Naive thymus-derived CD4-positive, alpha-beta T cell (primary cell): ENCODE results near the gene OSCP1. TPM values are rescaled to one million over a fixed set of nuclear protein-coding genes. Genes with fewer than 3 reads are reported as not detected.

ENCODE experiments used
- ATAC-seq: fragments of 150-1000 bp; cut with Tn5 transposase; 2 replicates; pipeline ENCODE4 v1.10.0; 2021; ENCODE audit warnings: mild to moderate bottlenecking, moderate library complexity
- CTCF ChIA-PET: fragments of 350-600 bp; sonication (Branson Sonifier 250); formaldehyde crosslinking; loops from one replicate; lab custom pipeline; 2021; ENCODE audit warnings: antibody characterized with exemption; lab: Charles Lee
- POLR2A ChIA-PET: fragments of 350-600 bp; sonication (Branson Sonifier 250); formaldehyde crosslinking; loops from one replicate; lab custom pipeline; 2021; ENCODE audit warnings: antibody characterized with exemption, inconsistent platforms; lab: Charles Lee
- DNase-seq, 9 donors: peaks; one replicate each; pipeline versions ENCODE4 v3.0.0 to v3.0.0-alpha.2; 2020 to 2022; ENCODE audit warnings: mixed read lengths in 1 of 9
- H3K27ac ChIP-seq: one replicate; pipeline ENCODE4 v1.7.0; 2013; ENCODE audit warnings: mild to moderate bottlenecking, low read depth, low read length, moderate library complexity
- H3K27me3 ChIP-seq, 2 donors: one replicate each; pipeline ENCODE4 v1.7.0; 2013; ENCODE audit warnings: low read length in 2 of 2, mild to moderate bottlenecking in 2 of 2, moderate library complexity in 2 of 2; ENCODE audit not compliant: control insufficient read depth in 2 of 2, insufficient read depth in 2 of 2
- H3K36me3 ChIP-seq, 3 experiments: 1 replicate in 2 of 3; 2 replicates in 1 of 3; pipeline ENCODE4 v1.7.0; 2013; ENCODE audit warnings: low read length in 3 of 3, mild to moderate bottlenecking in 3 of 3, moderate library complexity in 1 of 3; ENCODE audit not compliant: insufficient read depth in 3 of 3, control insufficient read depth in 2 of 3
- H3K4me1 ChIP-seq, 2 donors: one replicate each; pipeline ENCODE4 v1.7.0; 2013; ENCODE audit warnings: low read length in 2 of 2, mild to moderate bottlenecking in 2 of 2, moderate library complexity in 1 of 2; ENCODE audit not compliant: control insufficient read depth in 2 of 2, insufficient read depth in 2 of 2
- H3K4me3 ChIP-seq: 2 replicates; pipeline ENCODE4 v1.7.0; 2013; ENCODE audit warnings: mild to moderate bottlenecking, low read length
- H3K9me3 ChIP-seq, 3 experiments: 1 replicate in 2 of 3; 2 replicates in 1 of 3; pipeline ENCODE4 v1.7.0; 2013; ENCODE audit warnings: low read length in 3 of 3; ENCODE audit not compliant: control insufficient read depth in 2 of 3
- H3K27ac Mint-ChIP-seq, 9 donors: one replicate each; pipeline ENCODE4 v1.8.0; 2020 to 2022; ENCODE audit warnings: mixed read lengths in 9 of 9, mild to moderate bottlenecking in 8 of 9, moderate library complexity in 5 of 9, inconsistent platforms in 2 of 9
- H3K27me3 Mint-ChIP-seq, 5 donors: one replicate each; pipeline ENCODE4 v1.8.0; 2021 to 2022; ENCODE audit warnings: mixed read lengths in 5 of 5, mild to moderate bottlenecking in 1 of 5
- H3K36me3 Mint-ChIP-seq, 5 donors: one replicate each; pipeline ENCODE4 v1.8.0; 2020 to 2022; ENCODE audit warnings: mixed read lengths in 5 of 5, mild to moderate bottlenecking in 3 of 5, inconsistent platforms in 1 of 5
- H3K4me1 Mint-ChIP-seq, 7 donors: one replicate each; pipeline ENCODE4 v1.8.0; 2020 to 2022; ENCODE audit warnings: mixed read lengths in 7 of 7, mild to moderate bottlenecking in 3 of 7, inconsistent platforms in 1 of 7
- H3K4me3 Mint-ChIP-seq, 10 donors: one replicate each; pipeline ENCODE4 v1.8.0; 2020 to 2022; ENCODE audit warnings: mild to moderate bottlenecking in 10 of 10, mixed read lengths in 10 of 10, moderate library complexity in 6 of 10, inconsistent platforms in 2 of 10
- H3K9me3 Mint-ChIP-seq, 11 donors: one replicate each; pipeline ENCODE4 v1.8.0; 2020 to 2022; ENCODE audit warnings: mixed read lengths in 11 of 11, mild to moderate bottlenecking in 4 of 11, inconsistent platforms in 1 of 11, moderate library complexity in 1 of 11
- intact Hi-C, 2 donors: fragments of 100-400 bp; cut with micrococcal nuclease; formaldehyde crosslinking; loops; one replicate each; pipeline ENCODE4 v1.15.1; 2023
- polyA plus RNA-seq, 2 donors: library from polyadenylated mRNA; unstranded; fragments of 300-500 nt; fragmentation: Illumina TruSeq; gene quantifications; one replicate each; pipeline ENCODE4 v1.2.3, GENCODE V29; 2021
- total RNA-seq, 6 experiments: library from RNA in 5 of 6; stranded (reverse) in 5 of 6; gene quantifications; 1 replicate in 5 of 6; 2 replicates in 1 of 6; pipeline ENCODE4 v1.2.3 and lab custom pipeline; 2021 to 2026

The OSCP1 gene
- total and polyA plus RNA-seq, 7 experiments from 2014 or later, result 0.65 to 2.0 (median 1.1) TPM

DNA sequence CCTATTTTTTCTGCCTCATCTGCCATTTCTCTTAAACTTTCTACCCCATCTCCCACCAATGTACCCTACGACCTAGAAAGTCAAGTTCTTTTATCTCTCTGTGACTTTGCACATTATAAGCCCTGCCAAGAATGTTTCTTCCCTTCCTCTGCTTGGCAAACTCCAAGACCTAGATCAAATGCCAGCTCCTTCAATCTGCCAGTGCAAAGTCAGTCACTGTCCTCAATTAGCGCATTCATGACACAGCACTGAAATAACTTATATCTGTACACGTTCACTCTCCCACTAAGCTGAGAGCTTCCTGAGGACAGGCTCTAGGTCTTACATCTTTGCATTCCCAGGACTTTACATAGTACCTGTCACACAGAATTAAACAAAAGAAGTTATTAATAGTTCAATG, 31.1 kb downstream of the OSCP1 start:
- H3K36me3 Mint-ChIP-seq, result no peaks in the 10 kb centered on the region
- no peaks in the 10 kb centered on the region for H3K9me3 Mint-ChIP-seq
- H3K4me1 Mint-ChIP-seq, result peaks cover 11 to 37% (median 33%) of the 10 kb centered on the region in 7 donors
- Histone ChIP-seq H3K36me3 (no peaks in the 10 kb centered on the region), H3K4me3 (no peak overlapping the region), H3K9me3 (no peaks in the 10 kb centered on the region), H3K27me3 (no peaks in the 10 kb centered on the region), H3K27ac (no peak overlapping the region), H3K4me1 (peaks cover 10 to 19% of the 10 kb centered on the region in 2 donors)
- CTCF ChIA-PET, result interaction anchor here (1.0 to 4.0 kb wide), 6 partner anchors 33 to 273 kb away, joined by 3 to 40 read pairs (median 8); no protein-coding TSS in a partner anchor
- H3K4me3 Mint-ChIP-seq, result peak overlapping the region in 1 of 10 donors; percentile 75
- H3K27me3 Mint-ChIP-seq, result no peaks in the 10 kb centered on the region
- DNase-seq (no peak), ATAC-seq (no peak)
- intact Hi-C loops, result no loop called here
- peak overlapping the region in 2 of 9 donors; percentile 14 to 69 for H3K27ac Mint-ChIP-seq
- POLR2A ChIA-PET, result interaction anchor here (0.7 to 3.2 kb wide), 7 partner anchors 10 to 76 kb away, joined by 3 to 23 read pairs (median 3); no protein-coding TSS in a partner anchor

DNA sequence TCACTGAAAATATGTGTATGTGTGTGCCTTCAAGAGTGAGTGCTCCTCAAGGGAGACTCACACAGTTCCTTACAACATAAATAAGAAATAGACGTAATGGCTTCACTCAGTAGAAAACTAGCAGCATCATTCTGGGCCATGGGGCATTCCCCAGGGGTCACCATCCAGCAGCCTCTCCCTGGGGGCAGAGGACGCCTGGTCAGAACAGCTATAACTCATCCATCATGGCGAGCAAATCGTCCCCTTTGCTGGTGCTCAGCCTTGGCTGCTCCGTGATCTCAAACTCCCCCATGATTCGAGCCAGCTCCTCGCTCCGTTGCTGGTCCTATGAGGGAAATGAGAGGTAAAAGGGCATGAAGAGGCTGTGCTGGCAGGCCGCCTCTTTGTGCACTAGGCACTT, 32.3 kb downstream of the OSCP1 start:
- Mint-ChIP-seq H3K4me3 (peak overlapping the region in 2 of 10 donors; percentile 29 to 34), H3K27ac (no peak overlapping the region), H3K9me3 (no peaks in the 10 kb centered on the region), H3K27me3 (no peaks in the 10 kb centered on the region), H3K36me3 (no peaks in the 10 kb centered on the region), H3K4me1 (peaks cover 15 to 37% (median 33%) of the 10 kb centered on the region in 7 donors)
- Histone ChIP-seq H3K4me3 (no peak overlapping the region), H3K27ac (no peak overlapping the region), H3K36me3 (no peaks in the 10 kb centered on the region), H3K4me1 (peaks cover 10 to 19% of the 10 kb centered on the region in 2 donors), H3K9me3 (no peaks in the 10 kb centered on the region), H3K27me3 (no peaks in the 10 kb centered on the region)
- POLR2A ChIA-PET, result interaction anchor here (0.7 to 3.2 kb wide), 2 partner anchors 12 to 75 kb away, joined by 3 to 23 read pairs; no protein-coding TSS in a partner anchor
- CTCF ChIA-PET, result interaction anchor here (0.9 to 4.0 kb wide), 5 partner anchors 25 to 75 kb away, joined by 3 to 40 read pairs (median 3); no protein-coding TSS in a partner anchor
- ATAC-seq (no peak), DNase-seq (no peak)
- intact Hi-C loops, result no loop called here

DNA sequence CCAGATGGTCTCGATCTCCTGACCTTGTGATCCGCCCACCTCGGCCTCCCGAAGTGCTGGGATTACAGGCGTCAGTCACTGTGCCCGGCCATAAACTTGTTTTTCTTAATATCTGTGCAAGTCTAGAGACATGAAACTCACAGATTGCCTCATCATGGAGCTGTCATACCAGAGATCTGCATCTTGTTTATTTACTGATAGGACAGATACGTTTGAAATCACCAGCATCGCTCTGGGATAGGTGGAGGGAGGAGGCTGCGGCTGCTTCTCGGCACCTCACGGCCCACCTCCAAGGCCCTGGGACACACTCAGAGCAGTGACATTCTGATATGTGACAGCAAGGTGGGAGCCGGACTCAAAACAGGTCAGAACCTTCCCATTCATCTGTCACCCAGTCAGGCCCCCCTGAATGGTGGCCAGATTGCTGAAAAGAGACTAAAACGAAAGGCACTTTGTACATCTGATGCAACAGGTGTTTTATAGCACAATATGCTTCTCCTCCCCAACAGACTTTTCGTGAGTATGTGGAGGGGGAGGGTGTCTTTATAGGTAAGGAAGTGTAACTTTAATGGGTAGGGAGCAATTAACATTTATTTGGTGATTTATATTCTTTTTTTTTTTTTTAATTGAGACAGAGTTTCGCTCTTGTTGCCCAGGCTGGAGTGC, 34.5 kb downstream of the OSCP1 start:
- DNase-seq (no peak), ATAC-seq (no peak)
- no peaks in the 10 kb centered on the region for H3K27me3 ChIP-seq
- peaks cover 8 to 18% of the 10 kb centered on the region in 2 donors for H3K4me1 ChIP-seq
- no peaks in the 10 kb centered on the region for H3K36me3 ChIP-seq
- Mint-ChIP-seq H3K4me1 (peaks cover 12 to 43% (median 34%) of the 10 kb centered on the region in 7 donors), H3K27ac (peak overlapping the region in 1 of 9 donors; percentile 67), H3K36me3 (peaks cover 0 to 4% (median 0%) of the 10 kb centered on the region in 5 donors), H3K9me3 (peaks cover 0 to 4% (median 0%) of the 10 kb centered on the region in 11 donors), H3K27me3 (no peaks in the 10 kb centered on the region), H3K4me3 (no peak overlapping the region)
- intact Hi-C loops, result no loop called here
- no peak overlapping the region for H3K4me3 ChIP-seq
- ChIA-PET POLR2A (interaction anchor here (0.9 kb wide), 1 partner anchor 29 kb away, joined by 3 read pairs; no protein-coding TSS in a partner anchor), CTCF (no interaction called here)
- no peaks in the 10 kb centered on the region for H3K9me3 ChIP-seq
- no peak overlapping the region for H3K27ac ChIP-seq

DNA sequence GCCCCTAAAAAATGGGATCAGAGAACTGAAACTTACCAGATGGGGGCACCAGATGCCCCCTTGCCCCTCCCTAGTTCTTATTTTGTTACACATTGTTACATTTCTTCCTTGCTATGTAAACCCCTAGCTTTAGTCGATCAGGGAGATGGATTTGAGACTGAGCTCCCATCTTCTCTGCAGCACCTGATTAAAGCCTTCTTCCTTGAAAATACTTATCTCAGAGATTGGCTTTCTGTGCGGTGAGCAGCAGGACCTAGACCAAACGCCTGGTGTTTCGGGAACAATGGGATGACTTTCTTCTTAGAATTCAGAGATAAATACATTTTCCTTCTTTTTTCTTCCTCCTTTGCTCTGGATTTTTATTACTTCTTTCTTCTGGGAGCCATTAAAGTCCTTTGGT, 35.9 kb downstream of the OSCP1 start:
- H3K4me3 ChIP-seq, result no peak overlapping the region

DNA sequence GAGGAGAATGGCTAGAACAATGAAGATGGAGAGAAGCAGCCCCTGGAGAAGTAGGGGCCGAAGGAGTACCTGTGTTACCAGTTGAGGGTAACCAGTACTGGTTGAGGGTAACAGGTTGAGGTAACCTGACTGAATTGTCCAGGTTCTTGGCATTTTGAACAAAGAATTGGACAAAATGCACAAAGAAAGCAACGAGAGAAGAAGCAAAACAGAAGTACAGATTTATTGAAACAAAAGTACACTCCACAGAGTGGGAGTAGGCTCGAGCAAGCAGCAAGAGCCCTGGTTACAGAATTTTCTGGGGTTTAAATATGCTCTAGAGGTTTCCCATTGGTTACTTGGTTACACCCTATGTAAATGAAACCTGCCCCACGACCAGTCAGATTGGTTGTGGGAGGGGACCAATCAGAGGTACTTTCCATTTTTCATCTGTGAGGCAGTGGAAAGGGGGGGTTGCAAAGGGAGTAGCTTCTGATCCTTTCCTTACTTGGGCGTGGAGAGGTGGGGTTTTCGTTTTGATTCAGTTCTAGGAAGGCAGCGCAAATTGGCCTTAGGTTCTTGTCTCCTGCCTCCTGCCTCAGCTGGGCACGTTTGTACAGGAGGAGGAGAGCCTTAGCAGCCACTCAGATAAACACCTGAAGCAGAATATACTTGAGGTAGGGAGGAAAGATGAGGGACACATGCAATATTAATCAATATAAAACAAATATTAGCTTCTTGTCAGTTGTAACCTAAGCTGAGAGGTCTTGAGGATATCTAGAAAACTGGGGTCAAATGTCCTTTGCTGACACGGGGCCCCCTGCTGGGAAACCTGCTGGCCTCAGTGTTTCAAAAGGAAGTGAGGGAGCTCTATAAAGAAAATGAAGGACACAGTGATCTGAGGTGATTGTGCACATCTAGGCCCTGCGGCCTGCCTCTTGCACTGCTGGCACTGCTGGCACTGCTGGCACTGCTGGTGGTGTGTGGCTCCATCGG, 38.3 kb downstream of the OSCP1 start:
- peaks cover 0 to 7% (median 0%) of the 10 kb centered on the region in 11 donors for H3K9me3 Mint-ChIP-seq
- H3K9me3 ChIP-seq, result no peaks in the 10 kb centered on the region
- no peaks in the 10 kb centered on the region for H3K27me3 Mint-ChIP-seq
- peak overlapping the region in 7 of 10 donors; percentile 5 to 49 (median 40) for H3K4me3 Mint-ChIP-seq
- H3K36me3 Mint-ChIP-seq, result peaks cover 0 to 8% (median 0%) of the 10 kb centered on the region in 5 donors
- H3K4me3 ChIP-seq, result no peak overlapping the region
- ChIA-PET CTCF (interaction anchor here (0.7 to 1.7 kb wide), 4 partner anchors 25 to 201 kb away, joined by 3 to 11 read pairs (median 4); no protein-coding TSS in a partner anchor), POLR2A (interaction anchor here (0.7 to 0.9 kb wide), 2 partner anchors 9 to 27 kb away, joined by 3 read pairs; no protein-coding TSS in a partner anchor)
- DNase-seq (peak in 8 of 9 donors; percentile 14 to 71 (median 40)), ATAC-seq (peak; percentile 77)
- intact Hi-C loops, result no loop called here
- H3K4me1 ChIP-seq, result peaks cover 0 to 4% of the 10 kb centered on the region in 2 donors
- no peak overlapping the region for H3K27ac ChIP-seq
- H3K27me3 ChIP-seq, result no peaks in the 10 kb centered on the region
- peaks cover 0 to 19% (median 15%) of the 10 kb centered on the region in 7 donors for H3K4me1 Mint-ChIP-seq
- no peaks in the 10 kb centered on the region for H3K36me3 ChIP-seq
- peak overlapping the region; percentile 22 to 93 (median 84) for H3K27ac Mint-ChIP-seq

More for the DNA sequence above, 35.9 kb downstream of the OSCP1 start:
- H3K27me3 Mint-ChIP-seq, result no peaks in the 10 kb centered on the region
- Histone ChIP-seq H3K27ac (no peak overlapping the region), H3K9me3 (no peaks in the 10 kb centered on the region), H3K27me3 (no peaks in the 10 kb centered on the region), H3K4me1 (peaks cover 0 to 6% of the 10 kb centered on the region in 2 donors), H3K36me3 (no peaks in the 10 kb centered on the region)
- H3K27ac Mint-ChIP-seq, result no peak overlapping the region
- H3K36me3 Mint-ChIP-seq, result peaks cover 0 to 8% (median 0%) of the 10 kb centered on the region in 5 donors
- POLR2A ChIA-PET, result no interaction called here
- no peak overlapping the region for H3K4me3 Mint-ChIP-seq
- ATAC-seq (no peak), DNase-seq (no peak)
- CTCF ChIA-PET, result interaction anchor here (1.0 kb wide), 1 partner anchor 45 kb away, joined by 3 read pairs; no protein-coding TSS in a partner anchor
- H3K4me1 Mint-ChIP-seq, result peaks cover 4 to 33% (median 24%) of the 10 kb centered on the region in 7 donors
- intact Hi-C loops, result no loop called here
- peaks cover 0 to 7% (median 0%) of the 10 kb centered on the region in 11 donors for H3K9me3 Mint-ChIP-seq

DNA sequence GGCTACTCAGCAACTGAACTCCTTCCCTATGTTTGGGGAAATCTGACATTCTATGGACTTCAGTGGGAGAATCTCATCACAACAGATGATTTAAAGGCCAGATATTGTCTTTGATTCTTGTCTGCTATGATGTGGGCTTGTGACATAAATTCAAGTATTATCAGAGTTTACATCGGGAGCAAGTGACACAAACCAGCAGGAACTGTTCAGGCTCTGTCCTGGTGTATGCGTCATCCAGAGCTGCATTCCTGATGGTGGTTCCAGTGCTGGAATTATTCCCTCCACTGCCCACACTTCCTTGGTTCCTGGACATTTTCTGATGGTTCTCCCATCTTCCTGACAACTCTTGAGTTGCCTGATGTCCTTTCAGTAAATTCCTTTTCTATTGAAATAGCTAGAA, 41.8 kb downstream of the OSCP1 start:
- H3K27me3 ChIP-seq, result no peaks in the 10 kb centered on the region
- peaks cover 0 to 8% (median 0%) of the 10 kb centered on the region in 5 donors for H3K36me3 Mint-ChIP-seq
- intact Hi-C loops, result no loop called here
- peaks cover 0 to 7% (median 0%) of the 10 kb centered on the region in 11 donors for H3K9me3 Mint-ChIP-seq
- DNase-seq, result no peak
- ATAC-seq, result no peak
- no peak overlapping the region for H3K27ac ChIP-seq
- no peak overlapping the region for H3K27ac Mint-ChIP-seq
- H3K4me1 ChIP-seq, result peaks cover 0 to 4% of the 10 kb centered on the region in 2 donors
- H3K4me3 Mint-ChIP-seq, result no peak overlapping the region
- CTCF ChIA-PET, result no interaction called here
- H3K9me3 ChIP-seq, result no peaks in the 10 kb centered on the region
- H3K4me3 ChIP-seq, result no peak overlapping the region
- POLR2A ChIA-PET, result no interaction called here
- H3K4me1 Mint-ChIP-seq, result peaks cover 8 to 21% (median 19%) of the 10 kb centered on the region in 7 donors
- H3K36me3 ChIP-seq, result no peaks in the 10 kb centered on the region
- peaks cover 0 to 4% (median 0%) of the 10 kb centered on the region in 5 donors for H3K27me3 Mint-ChIP-seq
